MM.1S (cell line): Measurements from ENCODE around the gene KCNQ5.

Source experiments
- DNase-seq: peaks from one replicate; pipeline ENCODE4 v3.0.0-alpha.2; 2015
- H2AFZ ChIP-seq: fragments of 300-600 bp; sonication (generic); 2 replicates; pipeline ENCODE4 v1.6.0; 2016; ENCODE audit warnings: antibody characterized with exemption, low read length
- H3F3A ChIP-seq: fragments of 300-600 bp; sonication (generic); 2 replicates; pipeline ENCODE4 v1.6.1; 2016; ENCODE audit warnings: mild to moderate bottlenecking, antibody characterized with exemption, low read length, moderate library complexity, mixed read lengths; ENCODE audit not compliant: insufficient read depth
- H3K27ac ChIP-seq: fragments of 300-600 bp; sonication (generic); 2 replicates; pipeline ENCODE4 v1.5.1; 2016; ENCODE audit warnings: mild to moderate bottlenecking, low read length
- H3K27me3 ChIP-seq: fragments of 300-600 bp; sonication (generic); replicated peaks from 2 replicates; pipeline ENCODE4 v1.6.0; 2016; ENCODE audit warnings: low read length; ENCODE audit not compliant: insufficient read depth
- H3K36me3 ChIP-seq: fragments of 300-600 bp; sonication (generic); replicated peaks from 2 replicates; pipeline ENCODE4 v1.6.1; 2016; ENCODE audit warnings: mild to moderate bottlenecking, low read length, mixed read lengths; ENCODE audit not compliant: insufficient read depth
- H3K4me1 ChIP-seq: fragments of 300-600 bp; sonication (generic); 2 replicates; pipeline ENCODE4 v1.6.1; 2016; ENCODE audit warnings: low read length, mixed read lengths
- H3K4me2 ChIP-seq: fragments of 300-600 bp; sonication (generic); 2 replicates; pipeline ENCODE4 v1.6.0; 2016; ENCODE audit warnings: low read depth, low read length
- H3K4me3 ChIP-seq: fragments of 300-600 bp; sonication (generic); 2 replicates; pipeline ENCODE4 v1.5.1; 2016; ENCODE audit warnings: low read length, mixed read lengths
- H3K79me2 ChIP-seq: fragments of 300-600 bp; sonication (generic); 2 replicates; pipeline ENCODE4 v1.6.1; 2016; ENCODE audit warnings: mixed run types, low read length, mixed read lengths
- H3K9ac ChIP-seq: fragments of 300-600 bp; sonication (generic); 2 replicates; pipeline ENCODE4 v1.6.1; 2016; ENCODE audit warnings: low read length, mixed read lengths
- H3K9me2 ChIP-seq: fragments of 300-600 bp; sonication (generic); replicated peaks from 2 replicates; pipeline ENCODE4 v1.6.1; 2016; ENCODE audit warnings: mild to moderate bottlenecking, low read length, mixed read lengths; ENCODE audit not compliant: insufficient read depth
- H3K9me3 ChIP-seq: fragments of 300-600 bp; sonication (generic); replicated peaks from 2 replicates; pipeline ENCODE4 v1.6.1; 2016; ENCODE audit warnings: mild to moderate bottlenecking, low read length, mixed read lengths; ENCODE audit not compliant: insufficient read depth
- H4K20me1 ChIP-seq: fragments of 300-600 bp; sonication (generic); 2 replicates; pipeline ENCODE4 v1.6.1; 2016; ENCODE audit warnings: mild to moderate bottlenecking, low read length, moderate library complexity, mixed read lengths; ENCODE audit not compliant: insufficient read depth
- EZH2 ChIP-seq: fragments of 300-600 bp; sonication (generic); optimal IDR thresholded peaks from 2 replicates; pipeline ENCODE3; 2017; ENCODE audit warnings: low read depth, mild to moderate bottlenecking, antibody characterized with exemption, low read length, mixed read lengths
- EZH2phosphoT487 ChIP-seq: fragments of 300-600 bp; sonication (generic); IDR thresholded peaks from 2 replicates; pipeline ENCODE4 v1.6.1; 2018; ENCODE audit warnings: antibody characterized with exemption, low read length
- TF ChIP-seq, protein P1 (sequence below): fragments of 300-600 bp; sonication (generic); IDR thresholded peaks from 2 replicates; pipeline ENCODE4 v1.5.1; 2016; ENCODE audit warnings: antibody characterized with exemption, low read length, mixed read lengths

Gene KCNQ5

DNA sequence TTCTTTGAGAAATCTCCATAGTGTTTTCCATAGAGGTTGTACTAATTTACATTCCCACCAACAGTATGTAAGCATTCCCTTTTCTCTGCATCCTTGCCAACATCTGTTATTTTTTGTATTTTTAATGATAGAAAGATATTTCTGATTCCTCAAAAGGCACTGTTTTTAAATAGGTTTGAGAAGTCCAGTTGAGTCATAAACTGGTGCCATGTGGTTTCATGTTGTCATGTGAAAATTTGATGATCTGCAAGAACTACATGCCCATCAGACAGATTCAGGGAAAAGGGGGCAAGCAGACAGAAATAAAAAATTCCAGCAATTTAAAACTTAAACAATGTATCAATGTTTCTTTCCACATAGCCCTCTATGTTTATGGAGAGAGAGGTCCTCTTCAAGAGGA is 227.5 kb downstream of the KCNQ5 start:
- Histone ChIP-seq H3K27me3 (no peaks in the 10 kb centered on the region), H3K9ac (no peak overlapping the region), H3K4me2 (no peak overlapping the region), H3K9me3 (no peaks in the 10 kb centered on the region), H4K20me1 (no peaks in the 10 kb centered on the region), H3K4me1 (no peaks in the 10 kb centered on the region), H3K36me3 (no peaks in the 10 kb centered on the region), H3K27ac (no peak overlapping the region), H3K9me2 (no peaks in the 10 kb centered on the region), H3K79me2 (no peaks in the 10 kb centered on the region), H3K4me3 (no peak overlapping the region), H3F3A (no peaks in the 10 kb centered on the region), H2AFZ (no peak overlapping the region)
- no peak for TF ChIP-seq EZH2
- no peak for TF ChIP-seq EZH2phosphoT487
- TF ChIP-seq, protein P1, sequence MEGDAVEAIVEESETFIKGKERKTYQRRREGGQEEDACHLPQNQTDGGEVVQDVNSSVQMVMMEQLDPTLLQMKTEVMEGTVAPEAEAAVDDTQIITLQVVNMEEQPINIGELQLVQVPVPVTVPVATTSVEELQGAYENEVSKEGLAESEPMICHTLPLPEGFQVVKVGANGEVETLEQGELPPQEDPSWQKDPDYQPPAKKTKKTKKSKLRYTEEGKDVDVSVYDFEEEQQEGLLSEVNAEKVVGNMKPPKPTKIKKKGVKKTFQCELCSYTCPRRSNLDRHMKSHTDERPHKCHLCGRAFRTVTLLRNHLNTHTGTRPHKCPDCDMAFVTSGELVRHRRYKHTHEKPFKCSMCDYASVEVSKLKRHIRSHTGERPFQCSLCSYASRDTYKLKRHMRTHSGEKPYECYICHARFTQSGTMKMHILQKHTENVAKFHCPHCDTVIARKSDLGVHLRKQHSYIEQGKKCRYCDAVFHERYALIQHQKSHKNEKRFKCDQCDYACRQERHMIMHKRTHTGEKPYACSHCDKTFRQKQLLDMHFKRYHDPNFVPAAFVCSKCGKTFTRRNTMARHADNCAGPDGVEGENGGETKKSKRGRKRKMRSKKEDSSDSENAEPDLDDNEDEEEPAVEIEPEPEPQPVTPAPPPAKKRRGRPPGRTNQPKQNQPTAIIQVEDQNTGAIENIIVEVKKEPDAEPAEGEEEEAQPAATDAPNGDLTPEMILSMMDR: no peak
- DNase-seq: no peak

- Histone ChIP-seq H3K4me2 (no peak overlapping the region), H4K20me1 (no peaks in the 10 kb centered on the region), H3K4me3 (no peak overlapping the region)
These were observed 228.2 kb downstream of the KCNQ5 start for GRCh38 chr6:72850040-72850439.

DNA sequence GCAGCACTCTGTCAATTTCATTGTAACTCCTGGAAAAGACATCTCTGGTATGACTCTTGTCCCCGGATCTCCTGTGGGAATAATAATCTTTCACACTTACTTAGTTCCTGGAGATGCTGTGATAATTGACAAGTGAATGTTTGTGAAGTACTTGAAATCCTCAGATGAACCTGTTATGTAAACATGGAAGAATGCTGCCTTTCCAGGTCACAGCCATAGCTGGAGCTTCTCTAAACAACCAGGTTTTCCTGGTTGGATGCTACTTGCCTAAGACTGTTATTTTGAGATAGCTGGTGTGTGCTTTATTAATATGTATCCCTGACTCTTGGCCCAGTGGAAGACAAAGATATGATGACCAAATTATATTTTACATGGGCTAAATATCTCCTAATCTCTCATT is 228.6 kb downstream of the KCNQ5 start:
- H3K27me3 ChIP-seq: no peaks in the 10 kb centered on the region
- no peak overlapping the region for H2AFZ ChIP-seq
- H3K9me2 ChIP-seq: no peaks in the 10 kb centered on the region
- H3K4me1 ChIP-seq: no peaks in the 10 kb centered on the region
- TF ChIP-seq, protein P1: no peak
- TF ChIP-seq EZH2: no peak
- TF ChIP-seq EZH2phosphoT487: no peak
- no peak overlapping the region for H3K9ac ChIP-seq
- DNase-seq: no peak
- H3K36me3 ChIP-seq: no peaks in the 10 kb centered on the region
- H4K20me1 ChIP-seq: no peaks in the 10 kb centered on the region
- H3K9me3 ChIP-seq: no peaks in the 10 kb centered on the region
- H3K27ac ChIP-seq: no peak overlapping the region
- no peak overlapping the region for H3K4me3 ChIP-seq
- no peaks in the 10 kb centered on the region for H3F3A ChIP-seq
- no peaks in the 10 kb centered on the region for H3K79me2 ChIP-seq
- no peak overlapping the region for H3K4me2 ChIP-seq

More at GRCh38 chr6:72850040-72850439, 228.2 kb downstream of the KCNQ5 start:
- H3K9me2 ChIP-seq: no peaks in the 10 kb centered on the region
- no peak overlapping the region for H2AFZ ChIP-seq
- no peaks in the 10 kb centered on the region for H3K9me3 ChIP-seq
- no peaks in the 10 kb centered on the region for H3K4me1 ChIP-seq
- no peak overlapping the region for H3K9ac ChIP-seq
- no peaks in the 10 kb centered on the region for H3K27me3 ChIP-seq
- no peaks in the 10 kb centered on the region for H3K79me2 ChIP-seq
- no peak for DNase-seq
- no peak for TF ChIP-seq EZH2phosphoT487
- no peak for TF ChIP-seq EZH2
- TF ChIP-seq, protein P1: no peak
- H3F3A ChIP-seq: no peaks in the 10 kb centered on the region
- no peaks in the 10 kb centered on the region for H3K36me3 ChIP-seq
- H3K27ac ChIP-seq: no peak overlapping the region
